ENCODE results near the gene MSRB1. TPM values are rescaled to one million over a fixed set of nuclear protein-coding genes. Genes with fewer than 3 reads are reported as not detected.

Gene MSRB1
- total RNA-seq, 2 experiments from 2014 or later, result 2.3 to 2.4 TPM

DNA sequence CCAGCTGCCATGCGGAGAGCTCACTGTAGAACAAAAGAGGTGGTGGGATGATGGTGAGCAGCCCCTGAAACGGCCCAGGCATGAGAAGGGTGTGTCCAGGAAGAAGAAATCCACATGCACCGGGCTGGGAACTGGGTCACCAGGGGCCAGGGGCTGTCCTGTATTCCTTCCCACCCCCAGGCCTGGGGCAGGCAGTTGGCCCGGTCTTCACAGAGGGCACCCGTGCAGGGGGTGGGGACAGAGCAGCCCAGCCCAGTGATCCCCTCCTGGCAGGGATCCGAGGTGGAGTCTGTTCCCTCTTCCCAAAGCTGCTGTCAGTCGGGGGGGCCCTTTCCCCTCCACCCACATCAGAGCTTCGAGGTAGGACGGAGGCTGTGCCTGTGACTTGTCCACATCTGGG lies 34.0 kb downstream of the MSRB1 start:
- intact Hi-C loops (cut with DNase I, micrococcal nuclease), result no loop called here
- Mint-ChIP-seq H3K9me3 (no peaks in the 10 kb centered on the region), H3K4me1 (ENCODE audit: low read depth) (no peaks in the 10 kb centered on the region), H3K4me3 (no peak overlapping the region), H3K36me3 (ENCODE audit: low read depth) (no peaks in the 10 kb centered on the region), H3K27me3 (peaks cover 11% of the 10 kb centered on the region), H3K27ac (no peak overlapping the region)
- ChIA-PET CTCF (no interaction called here), POLR2A (no interaction called here)
- TF ChIP-seq, protein P1, sequence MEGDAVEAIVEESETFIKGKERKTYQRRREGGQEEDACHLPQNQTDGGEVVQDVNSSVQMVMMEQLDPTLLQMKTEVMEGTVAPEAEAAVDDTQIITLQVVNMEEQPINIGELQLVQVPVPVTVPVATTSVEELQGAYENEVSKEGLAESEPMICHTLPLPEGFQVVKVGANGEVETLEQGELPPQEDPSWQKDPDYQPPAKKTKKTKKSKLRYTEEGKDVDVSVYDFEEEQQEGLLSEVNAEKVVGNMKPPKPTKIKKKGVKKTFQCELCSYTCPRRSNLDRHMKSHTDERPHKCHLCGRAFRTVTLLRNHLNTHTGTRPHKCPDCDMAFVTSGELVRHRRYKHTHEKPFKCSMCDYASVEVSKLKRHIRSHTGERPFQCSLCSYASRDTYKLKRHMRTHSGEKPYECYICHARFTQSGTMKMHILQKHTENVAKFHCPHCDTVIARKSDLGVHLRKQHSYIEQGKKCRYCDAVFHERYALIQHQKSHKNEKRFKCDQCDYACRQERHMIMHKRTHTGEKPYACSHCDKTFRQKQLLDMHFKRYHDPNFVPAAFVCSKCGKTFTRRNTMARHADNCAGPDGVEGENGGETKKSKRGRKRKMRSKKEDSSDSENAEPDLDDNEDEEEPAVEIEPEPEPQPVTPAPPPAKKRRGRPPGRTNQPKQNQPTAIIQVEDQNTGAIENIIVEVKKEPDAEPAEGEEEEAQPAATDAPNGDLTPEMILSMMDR (IDR thresholded peaks at IDR 0.05), result no peak
- Histone ChIP-seq H3K36me3 (ENCODE audit: insufficient read depth, low read length) (no peaks in the 10 kb centered on the region), H3K27ac (ENCODE audit: low read depth in 1 of 2, low read length in 2 of 2) (no peak overlapping the region), H3K9me3 (ENCODE audit: control insufficient read depth in 1 of 2, insufficient read depth in 1 of 2, low read length in 2 of 2) (no peaks in the 10 kb centered on the region), H3K4me1 (ENCODE audit: insufficient read depth, low read length) (no peaks in the 10 kb centered on the region), H3K27me3 (ENCODE audit: control insufficient read depth in 1 of 2, insufficient read depth in 2 of 2, low read length in 2 of 2) (peaks cover 4 to 23% of the 10 kb centered on the region in 2 experiments), H3K4me3 (ENCODE audit: low read length) (no peak overlapping the region)
- no peak for ATAC-seq (ENCODE audit: poor library complexity)
- no peak for DNase-seq

DNA sequence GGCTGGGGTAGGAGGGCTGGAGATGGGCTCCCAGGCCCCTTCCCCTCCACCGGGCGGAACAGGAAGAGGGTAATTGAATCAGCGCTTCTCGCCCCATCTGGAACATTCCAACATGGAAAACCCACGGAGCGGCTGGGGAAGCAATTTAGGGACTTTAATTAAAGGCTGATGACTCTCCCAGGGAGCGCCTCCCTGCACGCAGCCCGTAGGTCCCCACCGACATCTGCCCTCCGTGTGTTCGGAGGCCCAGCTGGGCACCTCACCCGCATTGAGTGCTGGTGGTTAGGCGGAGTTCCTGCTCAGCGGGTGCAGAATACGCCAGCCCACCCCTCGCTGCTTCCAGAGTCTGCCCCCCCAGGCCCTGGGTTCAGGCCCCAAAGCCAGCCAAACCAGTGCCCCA lies 34.8 kb downstream of the MSRB1 start:
- ChIA-PET POLR2A (no interaction called here), CTCF (no interaction called here)
- H3K4me1 Mint-ChIP-seq (ENCODE audit: low read depth), result no peaks in the 10 kb centered on the region
- H3K4me3 Mint-ChIP-seq, result no peak overlapping the region
- peaks cover 11% of the 10 kb centered on the region for H3K27me3 Mint-ChIP-seq
- H3K4me1 ChIP-seq (ENCODE audit: insufficient read depth, low read length), result no peaks in the 10 kb centered on the region
- H3K27me3 ChIP-seq (ENCODE audit: control insufficient read depth in 1 of 2, insufficient read depth in 2 of 2, low read length in 2 of 2), result peaks cover 4 to 15% of the 10 kb centered on the region in 2 experiments
- no peaks in the 10 kb centered on the region for H3K36me3 ChIP-seq (ENCODE audit: insufficient read depth, low read length)
- TF ChIP-seq, protein P1 (IDR thresholded peaks at IDR 0.05), result no peak
- no peak overlapping the region for H3K27ac ChIP-seq (ENCODE audit: low read depth in 1 of 2, low read length in 2 of 2)
- H3K4me3 ChIP-seq (ENCODE audit: low read length), result no peak overlapping the region
- H3K27ac Mint-ChIP-seq, result no peak overlapping the region
- ATAC-seq (ENCODE audit: poor library complexity) (no peak), DNase-seq (no peak)
- H3K9me3 Mint-ChIP-seq, result no peaks in the 10 kb centered on the region
- no peaks in the 10 kb centered on the region for H3K9me3 ChIP-seq (ENCODE audit: control insufficient read depth in 1 of 2, insufficient read depth in 1 of 2, low read length in 2 of 2)
- intact Hi-C loops (cut with DNase I, micrococcal nuclease), result no loop called here
- H3K36me3 Mint-ChIP-seq (ENCODE audit: low read depth), result no peaks in the 10 kb centered on the region

DNA sequence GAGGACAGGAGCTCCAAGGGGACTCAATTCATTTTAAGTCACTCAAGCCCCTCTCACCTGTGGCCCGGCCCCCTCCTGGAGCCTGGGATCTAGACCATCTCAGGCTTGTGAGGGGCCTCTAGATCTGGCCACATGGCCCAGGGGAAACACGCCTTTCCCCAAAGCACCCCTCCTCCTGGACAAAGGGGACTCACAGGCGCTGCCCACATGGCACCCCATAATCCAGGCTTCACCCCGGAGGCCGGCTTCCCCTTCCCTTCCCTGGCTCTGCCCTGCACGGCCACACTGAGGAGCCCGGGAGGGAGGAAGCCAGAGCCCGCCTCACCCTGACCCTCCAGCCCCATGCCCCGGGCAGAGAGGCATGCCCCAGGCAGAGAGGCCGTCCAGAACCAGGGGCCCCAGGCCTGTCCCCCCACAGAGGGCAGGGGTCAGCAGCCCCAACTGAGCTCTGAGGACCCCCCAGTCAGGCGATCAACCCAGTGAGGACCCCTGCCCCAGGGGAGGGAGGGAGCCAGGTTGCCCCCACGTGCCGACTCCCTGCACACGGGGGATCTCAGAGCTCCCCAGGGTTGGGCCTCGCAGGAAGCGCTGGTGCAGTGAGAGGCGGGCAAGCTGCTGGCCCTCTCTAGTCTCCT lies 35.7 kb downstream of the MSRB1 start:
- H3K9me3 ChIP-seq (ENCODE audit: control insufficient read depth in 1 of 2, insufficient read depth in 1 of 2, low read length in 2 of 2), result no peaks in the 10 kb centered on the region
- intact Hi-C loops (cut with DNase I, micrococcal nuclease), result no loop called here
- no peaks in the 10 kb centered on the region for H3K4me1 ChIP-seq (ENCODE audit: insufficient read depth, low read length)
- no peaks in the 10 kb centered on the region for H3K4me1 Mint-ChIP-seq (ENCODE audit: low read depth)
- no peak for ATAC-seq (ENCODE audit: poor library complexity)
- H3K9me3 Mint-ChIP-seq, result no peaks in the 10 kb centered on the region
- H3K27me3 ChIP-seq (ENCODE audit: control insufficient read depth in 1 of 2, insufficient read depth in 2 of 2, low read length in 2 of 2), result peaks cover 4 to 19% of the 10 kb centered on the region in 2 experiments
- H3K36me3 ChIP-seq (ENCODE audit: insufficient read depth, low read length), result no peaks in the 10 kb centered on the region
- H3K27ac ChIP-seq (ENCODE audit: low read depth in 1 of 2, low read length in 2 of 2), result no peak overlapping the region
- H3K4me3 Mint-ChIP-seq, result no peak overlapping the region
- H3K36me3 Mint-ChIP-seq (ENCODE audit: low read depth), result no peaks in the 10 kb centered on the region
- TF ChIP-seq, protein P1 (IDR thresholded peaks at IDR 0.05), result no peak
- H3K4me3 ChIP-seq (ENCODE audit: low read length), result no peak overlapping the region
- ChIA-PET CTCF (no interaction called here), POLR2A (no interaction called here)
- DNase-seq, result no peak
- peaks cover 5% of the 10 kb centered on the region for H3K27me3 Mint-ChIP-seq
- H3K27ac Mint-ChIP-seq, result no peak overlapping the region
